Stimulated activated CD4-positive, alpha-beta T cell treated with anti-CD3 and anti-CD28 coated beads, Interleukin-2, amount 100 ng/mL, for 4 hours (primary cell): ENCODE data around the gene MYO1E.
A peak's percentile ranks its signal among the peaks of the same experiment; 100 is the strongest.

Source experiments
- DNase-seq: peaks from one replicate; pipeline ENCODE4 v3.0.0-alpha.2; 2020; ENCODE audit warnings: low read depth

MYO1E gene

GRCh38 chr15:59259137-59259943, 113.3 kb downstream of the MYO1E start:
- no peak for DNase-seq

- DNase-seq, result no peak
Observed at GRCh38 chr15:59258317-59258716, 114.4 kb downstream of the MYO1E start.

GRCh38 chr15:59257140-59257539, 115.5 kb downstream of the MYO1E start:
- no peak for DNase-seq

- DNase-seq, result no peak
Observed at GRCh38 chr15:59256482-59256881, 116.2 kb downstream of the MYO1E start.

- DNase-seq, result no peak
Observed at GRCh38 chr15:59255680-59256336, 116.9 kb downstream of the MYO1E start.

- DNase-seq, result no peak
Observed at GRCh38 chr15:59252137-59252536, 120.5 kb downstream of the MYO1E start.

- DNase-seq, result no peak
Observed at GRCh38 chr15:59251001-59251845, 121.4 kb downstream of the MYO1E start.

GRCh38 chr15:59250249-59250648, 122.4 kb downstream of the MYO1E start:
- no peak for DNase-seq

GRCh38 chr15:59249816-59250215, 122.9 kb downstream of the MYO1E start:
- no peak for DNase-seq

- peak; percentile 9 for DNase-seq
Observed at GRCh38 chr15:59247364-59247763, 125.3 kb downstream of the MYO1E start.

GRCh38 chr15:59245559-59245958, 127.1 kb downstream of the MYO1E start:
- DNase-seq, result no peak

- no peak for DNase-seq
Observed at GRCh38 chr15:59244337-59244736, 128.3 kb downstream of the MYO1E start.

GRCh38 chr15:59243622-59244021, 129.0 kb downstream of the MYO1E start:
- DNase-seq, result no peak

GRCh38 chr15:59242649-59243048, 130.0 kb downstream of the MYO1E start:
- DNase-seq, result no peak

- no peak for DNase-seq
Observed at GRCh38 chr15:59240036-59240435, 132.6 kb downstream of the MYO1E start.

- no peak for DNase-seq
Observed at GRCh38 chr15:59237924-59238331, 134.7 kb downstream of the MYO1E start.

- DNase-seq, result no peak
Observed at GRCh38 chr15:59237119-59237855, 135.4 kb downstream of the MYO1E start.

- no peak for DNase-seq
Observed at GRCh38 chr15:59236394-59236793, 136.3 kb downstream of the MYO1E start.

- no peak for DNase-seq
Observed at GRCh38 chr15:59232476-59232875, 140.2 kb downstream of the MYO1E start.

GRCh38 chr15:59230531-59231055, 142.1 kb downstream of the MYO1E start:
- no peak for DNase-seq

- DNase-seq, result no peak
Observed at GRCh38 chr15:59229453-59229852, 143.2 kb downstream of the MYO1E start.

- no peak for DNase-seq
Observed at GRCh38 chr15:59229015-59229414, 143.7 kb downstream of the MYO1E start.
